Gastrocnemius medialis (tissue), 4 donors: ENCODE data around the gene C12orf43.

Source experiments
- POLR2A ChIP-seq, 2 donors: fragments of 450-650 bp; IDR thresholded peaks; one replicate each; pipeline ENCODE4 v1.6.1; 2017; ENCODE audit warnings: antibody characterized with exemption in 2 of 2, mild to moderate bottlenecking in 2 of 2, moderate library complexity in 2 of 2
- TF ChIP-seq, protein P1 (sequence below), 5 experiments: fragments of 450-650 bp in 3 of 5; fragments of 200-600 bp in 2 of 5; sonication (generic) in 2 of 5; IDR thresholded peaks in 4 of 5; conservative IDR thresholded peaks in 1 of 5; 1 replicate in 4 of 5; 2 replicates in 1 of 5; pipeline ENCODE4 v1.5.1; 2016 to 2019; ENCODE audit warnings: antibody characterized with exemption in 5 of 5, mild to moderate bottlenecking in 3 of 5, moderate library complexity in 3 of 5

DNA sequence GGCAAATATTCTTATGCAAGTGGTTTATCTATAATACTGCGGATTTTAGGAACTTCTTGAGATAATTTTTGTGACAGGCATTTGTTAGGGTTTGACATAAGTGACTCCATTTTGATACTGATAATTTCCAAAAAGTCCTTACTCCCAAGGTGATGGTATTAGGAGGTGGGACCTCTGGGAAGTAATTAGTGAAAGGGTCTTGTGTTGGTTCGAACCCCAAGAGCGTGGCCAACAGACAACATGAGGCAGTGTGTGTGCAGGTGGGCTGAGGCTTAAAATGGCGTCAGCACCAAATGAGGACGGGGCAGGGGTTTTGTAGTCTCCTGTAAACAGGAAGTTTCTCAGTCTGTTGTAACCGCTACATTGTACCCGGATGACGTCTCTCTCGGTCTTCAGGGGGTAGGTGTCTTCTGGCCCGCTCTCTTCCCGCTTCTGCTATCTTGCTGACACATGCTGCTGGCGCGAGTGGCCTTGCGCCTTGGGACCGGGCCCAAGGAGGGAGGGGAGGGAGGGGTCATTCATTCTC is 1.7 kb upstream of the C12orf43 start:
- TF ChIP-seq, protein P1, sequence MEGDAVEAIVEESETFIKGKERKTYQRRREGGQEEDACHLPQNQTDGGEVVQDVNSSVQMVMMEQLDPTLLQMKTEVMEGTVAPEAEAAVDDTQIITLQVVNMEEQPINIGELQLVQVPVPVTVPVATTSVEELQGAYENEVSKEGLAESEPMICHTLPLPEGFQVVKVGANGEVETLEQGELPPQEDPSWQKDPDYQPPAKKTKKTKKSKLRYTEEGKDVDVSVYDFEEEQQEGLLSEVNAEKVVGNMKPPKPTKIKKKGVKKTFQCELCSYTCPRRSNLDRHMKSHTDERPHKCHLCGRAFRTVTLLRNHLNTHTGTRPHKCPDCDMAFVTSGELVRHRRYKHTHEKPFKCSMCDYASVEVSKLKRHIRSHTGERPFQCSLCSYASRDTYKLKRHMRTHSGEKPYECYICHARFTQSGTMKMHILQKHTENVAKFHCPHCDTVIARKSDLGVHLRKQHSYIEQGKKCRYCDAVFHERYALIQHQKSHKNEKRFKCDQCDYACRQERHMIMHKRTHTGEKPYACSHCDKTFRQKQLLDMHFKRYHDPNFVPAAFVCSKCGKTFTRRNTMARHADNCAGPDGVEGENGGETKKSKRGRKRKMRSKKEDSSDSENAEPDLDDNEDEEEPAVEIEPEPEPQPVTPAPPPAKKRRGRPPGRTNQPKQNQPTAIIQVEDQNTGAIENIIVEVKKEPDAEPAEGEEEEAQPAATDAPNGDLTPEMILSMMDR (IDR thresholded peaks at IDR 0.05 in 4 of 5, conservative IDR thresholded peaks at IDR 0.05 in 1 of 5): no peak
- no peak for TF ChIP-seq POLR2A (IDR thresholded peaks at IDR 0.05)
